ENCODE data around the gene TTC16.

The TTC16 gene, protein sequence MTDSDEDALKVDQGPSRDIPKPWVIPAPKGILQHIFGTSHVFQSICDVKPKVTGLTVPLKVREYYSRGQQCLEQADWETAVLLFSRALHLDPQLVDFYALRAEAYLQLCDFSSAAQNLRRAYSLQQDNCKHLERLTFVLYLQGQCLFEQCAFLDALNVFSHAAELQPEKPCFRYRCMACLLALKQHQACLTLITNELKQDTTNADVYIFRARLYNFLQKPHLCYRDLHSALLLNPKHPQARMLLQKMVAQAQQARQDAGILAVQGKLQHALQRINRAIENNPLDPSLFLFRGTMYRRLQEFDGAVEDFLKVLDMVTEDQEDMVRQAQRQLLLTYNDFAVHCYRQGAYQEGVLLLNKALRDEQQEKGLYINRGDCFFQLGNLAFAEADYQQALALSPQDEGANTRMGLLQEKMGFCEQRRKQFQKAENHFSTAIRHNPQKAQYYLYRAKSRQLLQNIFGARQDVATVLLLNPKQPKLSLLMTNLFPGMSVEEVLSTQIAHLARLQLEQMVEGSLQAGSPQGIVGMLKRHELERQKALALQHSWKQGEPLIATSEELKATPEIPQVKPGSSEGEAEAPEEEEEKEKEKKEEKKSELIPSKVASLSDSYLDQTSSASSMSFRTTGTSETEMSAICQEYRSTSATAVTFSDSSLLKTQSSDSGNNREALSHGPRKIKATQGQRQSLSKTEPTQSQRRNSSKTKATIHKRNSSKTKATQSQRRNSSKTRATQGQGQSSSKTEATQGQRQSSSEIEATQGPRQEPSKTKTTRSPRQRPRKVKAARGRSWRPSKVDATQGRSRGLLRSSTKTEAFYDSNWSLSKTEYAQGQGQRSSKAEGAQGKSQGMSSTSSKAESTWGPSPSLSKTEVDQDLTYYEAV

DNA sequence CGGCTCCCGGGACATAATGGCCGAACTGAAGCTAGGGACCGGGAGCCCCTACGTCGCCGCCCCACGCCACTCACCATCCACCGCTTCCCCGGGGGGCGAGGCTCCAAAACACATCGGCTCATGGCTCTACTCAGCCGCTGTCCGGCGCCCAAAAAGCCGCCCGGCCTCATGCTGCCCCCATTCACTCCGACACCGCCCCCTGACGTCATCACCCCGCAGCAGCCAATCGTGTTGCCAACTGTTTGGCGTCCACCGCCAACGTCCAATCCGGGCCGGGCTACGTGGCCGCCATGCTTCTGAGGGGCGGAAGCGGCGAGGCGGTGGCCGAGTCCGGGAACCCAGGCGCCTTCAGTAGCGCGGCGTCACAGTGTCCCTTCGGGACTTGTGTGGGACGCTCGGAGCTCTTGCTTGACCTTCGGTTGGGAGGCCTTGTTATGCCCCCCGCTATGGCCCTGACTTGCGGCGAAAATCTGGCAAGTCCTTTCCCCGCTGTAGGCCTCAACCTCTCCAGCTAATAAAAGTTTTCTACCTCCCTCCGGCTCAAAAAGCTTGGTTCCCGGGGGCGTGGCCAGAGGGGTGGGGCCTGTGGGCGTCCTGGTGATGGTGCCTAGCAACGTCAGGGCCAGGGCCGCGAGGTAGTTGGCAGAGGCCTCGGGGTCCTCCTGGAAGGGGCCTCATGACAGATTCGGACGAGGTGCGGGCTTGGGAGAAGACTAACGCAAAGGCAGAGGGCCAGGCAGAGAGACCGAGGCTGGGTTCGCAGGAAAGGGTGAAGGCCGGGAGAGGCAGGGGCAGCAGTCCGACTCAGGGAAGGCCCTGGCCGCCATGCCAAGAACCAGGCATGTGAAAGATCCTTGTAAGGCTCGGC is at the start of gene TTC16, which contains the start of gene PTRH1:
Gene TTC16, plus strand, starts transcription at position 610 of the 868 bp plus-strand sequence. Its CDS starts 67 bp downstream, at position 677.
Gene PTRH1, minus strand, starts transcription at position 194 of the 868 bp plus-strand sequence. Its CDS starts 24 bp downstream, at position 170.
- TF ChIP-seq GATA2 (IDR thresholded peaks at IDR 0.05; ENCODE audit: low read depth, low read length) (no peak), GATA3 (IDR thresholded peaks at IDR 0.05; ENCODE audit: low read depth, low read length) (no peak)

DNA sequence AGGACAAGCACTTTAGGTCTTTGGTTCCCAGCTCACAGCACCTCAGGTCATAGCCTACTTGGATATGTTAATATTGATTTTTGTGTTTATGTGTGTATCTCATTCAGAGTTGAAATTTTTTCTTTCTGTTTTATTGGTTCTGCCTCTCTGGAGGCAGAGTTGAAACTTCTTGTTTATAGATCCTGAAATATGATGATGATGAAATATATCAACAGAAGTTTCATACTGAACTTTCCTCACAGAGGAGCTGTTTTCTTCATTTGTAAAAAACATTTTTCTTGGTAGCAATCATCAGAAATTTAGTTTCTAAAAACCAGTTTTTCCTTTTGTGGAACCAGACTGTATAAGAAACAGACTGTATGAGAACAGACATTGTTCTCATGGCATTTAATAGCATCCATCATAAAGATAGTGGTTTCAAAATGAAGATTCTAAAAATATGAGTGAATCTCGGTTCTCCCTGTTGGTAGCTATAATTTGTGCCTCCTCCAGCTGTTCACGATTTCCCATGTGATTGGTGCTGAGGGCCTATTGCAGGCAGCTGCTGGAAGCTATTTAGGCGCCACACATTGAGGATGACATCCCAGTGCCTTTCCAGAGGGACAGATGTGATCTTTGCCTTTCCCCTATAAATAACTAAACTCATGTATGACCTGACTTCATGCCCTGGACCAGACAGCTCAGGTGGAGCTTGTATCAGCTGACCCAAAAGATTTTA is 48.6 kb upstream of the TTC16 start:
- TF ChIP-seq GATA2 (IDR thresholded peaks at IDR 0.05; ENCODE audit: low read depth, low read length) (no peak), GATA3 (IDR thresholded peaks at IDR 0.05; ENCODE audit: low read depth, low read length) (no peak)

DNA sequence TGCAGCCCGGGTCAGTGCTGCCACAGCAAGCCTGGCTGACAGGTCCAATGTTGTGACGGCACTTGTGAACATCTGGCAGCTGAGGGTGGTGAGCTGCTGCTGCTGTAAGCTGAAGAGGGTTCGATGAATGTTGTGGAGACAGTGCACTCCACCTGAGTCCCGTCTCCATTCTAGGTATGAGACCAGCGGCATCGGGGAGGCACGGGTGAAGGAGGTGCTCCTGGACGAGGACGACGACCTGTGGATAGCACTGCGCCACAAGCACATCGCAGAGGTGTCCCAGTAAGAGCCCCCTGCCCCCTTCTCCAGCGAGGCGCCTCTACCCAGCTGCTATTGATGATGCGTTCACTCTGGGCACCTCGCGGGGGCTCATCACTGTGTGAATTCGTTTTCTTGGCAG is 48.0 kb upstream of the TTC16 start:
- no peak for TF ChIP-seq GATA2 (IDR thresholded peaks at IDR 0.05; ENCODE audit: low read depth, low read length)

DNA sequence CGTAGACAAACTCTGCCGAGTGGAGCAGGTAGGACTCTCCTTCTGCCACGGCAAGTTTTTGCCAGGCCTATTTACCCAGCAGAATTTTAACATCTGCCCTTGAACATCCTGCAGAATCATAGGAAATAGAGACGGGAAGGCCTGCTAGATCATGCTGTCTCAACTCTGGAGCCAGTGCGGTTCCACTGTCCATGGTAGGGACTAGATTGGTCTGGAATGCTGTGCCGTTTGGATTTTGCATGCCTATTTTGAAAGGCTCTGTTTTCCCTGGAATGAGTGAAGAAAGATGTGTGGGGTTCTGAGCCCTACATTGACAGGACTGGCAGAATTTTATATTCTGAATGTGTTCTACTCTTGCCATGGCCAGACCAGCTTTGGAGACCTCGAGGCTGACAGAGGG is 42.6 kb upstream of the TTC16 start:
- TF ChIP-seq GATA2 (IDR thresholded peaks at IDR 0.05; ENCODE audit: low read depth, low read length) = no peak
- TF ChIP-seq GATA3 (IDR thresholded peaks at IDR 0.05; ENCODE audit: low read depth, low read length) = no peak

DNA sequence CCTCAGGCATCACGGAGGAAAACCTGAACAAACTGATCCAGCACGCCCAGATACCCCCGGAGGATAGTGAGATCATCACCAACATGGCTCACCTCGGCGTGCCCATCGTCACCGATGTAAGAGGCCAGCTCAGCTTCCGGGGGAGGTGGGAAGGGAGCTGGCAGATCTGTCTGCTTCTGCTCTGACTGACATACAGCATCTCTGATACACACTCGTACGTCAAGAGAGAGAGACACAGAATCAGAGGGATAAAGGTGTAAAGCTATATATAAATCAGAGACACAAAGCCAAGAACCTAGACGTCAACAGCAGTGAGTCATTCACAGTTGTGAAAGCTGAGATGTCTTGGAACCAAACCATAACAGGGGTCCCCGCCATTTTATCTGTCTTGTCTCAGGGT is 39.2 kb upstream of the TTC16 start:
- TF ChIP-seq GATA3 (IDR thresholded peaks at IDR 0.05; ENCODE audit: low read depth, low read length) = no peak
- TF ChIP-seq GATA2 (IDR thresholded peaks at IDR 0.05; ENCODE audit: low read depth, low read length) = no peak

DNA sequence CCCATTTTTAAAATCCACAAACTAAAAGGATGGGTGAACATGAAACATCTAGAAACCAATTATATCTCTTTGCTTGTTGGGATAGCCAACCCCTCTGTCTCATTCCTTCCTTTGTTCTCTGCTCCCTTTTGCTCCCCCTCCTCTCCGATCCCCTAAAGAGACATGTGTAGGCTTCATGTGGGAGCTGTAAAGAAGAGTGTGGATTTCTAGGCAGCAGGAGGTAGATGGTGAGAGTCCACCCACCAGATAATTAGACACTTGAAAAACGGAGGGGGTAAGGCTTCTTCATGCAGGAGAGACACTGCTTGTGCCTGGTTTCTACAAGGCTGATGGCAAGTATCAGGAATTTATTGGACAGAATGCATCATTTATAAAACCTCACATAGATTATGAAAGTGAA is 36.4 kb upstream of the TTC16 start:
- TF ChIP-seq GATA2 (IDR thresholded peaks at IDR 0.05; ENCODE audit: low read depth, low read length) (no peak), GATA3 (IDR thresholded peaks at IDR 0.05; ENCODE audit: low read depth, low read length) (no peak)

DNA sequence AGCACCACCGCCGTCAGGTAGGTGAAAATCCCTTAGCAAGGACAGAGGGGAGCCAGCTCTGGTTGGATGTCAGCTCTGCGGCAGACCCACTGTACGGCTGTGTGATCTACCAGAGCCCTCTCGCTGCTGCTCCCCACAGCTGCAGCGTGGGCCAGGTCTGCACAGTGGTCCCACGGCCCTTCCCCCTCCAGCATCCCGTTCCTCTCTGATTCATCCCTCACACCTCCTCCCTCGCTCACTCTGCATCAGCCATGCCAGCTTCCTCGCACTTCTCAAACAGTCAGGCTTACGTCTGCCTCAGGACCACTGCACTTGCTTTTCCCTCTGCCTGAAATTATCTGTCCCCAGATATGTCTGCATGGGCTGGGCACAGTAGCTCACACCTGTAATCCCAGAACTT is 35.7 kb upstream of the TTC16 start:
- TF ChIP-seq GATA2 (IDR thresholded peaks at IDR 0.05; ENCODE audit: low read depth, low read length) = no peak
- TF ChIP-seq GATA3 (IDR thresholded peaks at IDR 0.05; ENCODE audit: low read depth, low read length) = no peak

DNA sequence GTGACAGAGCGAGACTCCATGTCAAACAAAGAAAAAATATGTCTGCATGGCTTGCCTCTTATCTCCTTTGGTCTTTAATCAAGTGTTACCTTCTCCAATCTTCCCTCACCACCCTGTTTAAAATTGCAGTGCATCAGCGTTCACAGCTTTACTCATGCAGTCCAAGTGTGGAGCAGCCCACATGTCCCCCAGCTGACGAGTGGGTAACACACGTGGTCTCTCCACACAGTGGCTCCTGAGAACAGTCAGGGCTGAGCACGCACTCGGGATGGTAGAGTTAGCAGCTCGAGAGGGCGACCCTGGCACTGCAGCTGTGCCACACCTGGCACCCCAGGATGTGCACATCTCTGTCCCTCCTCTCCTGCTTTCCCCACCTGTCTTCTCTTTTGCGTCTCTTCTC is 35.0 kb upstream of the TTC16 start:
- TF ChIP-seq GATA2 (IDR thresholded peaks at IDR 0.05; ENCODE audit: low read depth, low read length) (no peak), GATA3 (IDR thresholded peaks at IDR 0.05; ENCODE audit: low read depth, low read length) (no peak)

DNA sequence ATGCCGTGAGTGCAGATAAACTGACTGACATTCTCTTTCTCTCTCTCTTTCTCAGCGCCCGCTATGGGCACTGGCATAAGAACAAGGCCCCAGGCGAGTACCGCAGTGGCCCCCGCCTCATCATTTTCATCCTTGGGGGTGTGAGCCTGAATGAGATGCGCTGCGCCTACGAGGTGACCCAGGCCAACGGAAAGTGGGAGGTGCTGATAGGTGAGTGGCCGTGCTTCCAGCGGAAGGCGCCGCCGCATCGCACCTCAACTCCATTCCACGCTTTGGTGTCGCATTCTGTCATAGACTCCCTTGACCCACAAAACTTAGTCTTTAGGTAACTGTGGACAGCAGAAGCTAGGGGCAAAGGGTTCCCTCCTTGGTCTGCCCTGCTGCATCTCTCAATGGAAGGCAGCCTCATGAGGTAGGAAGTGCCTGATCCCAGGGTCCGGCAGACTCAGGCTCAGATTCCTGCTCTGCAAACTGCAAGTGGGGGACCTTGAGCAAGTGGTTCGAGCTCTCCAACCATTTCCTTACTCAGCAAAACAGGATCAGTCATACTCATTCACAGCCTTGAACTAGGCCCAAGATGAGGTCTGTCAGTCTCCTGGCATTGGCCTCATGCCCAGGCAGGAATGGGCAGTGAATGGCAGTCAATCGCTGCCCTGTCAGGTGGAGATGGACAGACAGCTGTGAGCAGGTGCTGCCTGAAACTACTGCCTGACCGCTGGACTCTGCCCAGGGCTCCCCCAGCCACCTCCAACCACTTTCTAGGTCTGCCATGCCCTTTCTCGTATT is 33.3 kb upstream of the TTC16 start:
- no peak for TF ChIP-seq GATA3 (IDR thresholded peaks at IDR 0.05; ENCODE audit: low read depth, low read length)
- no peak for TF ChIP-seq GATA2 (IDR thresholded peaks at IDR 0.05; ENCODE audit: low read depth, low read length)

DNA sequence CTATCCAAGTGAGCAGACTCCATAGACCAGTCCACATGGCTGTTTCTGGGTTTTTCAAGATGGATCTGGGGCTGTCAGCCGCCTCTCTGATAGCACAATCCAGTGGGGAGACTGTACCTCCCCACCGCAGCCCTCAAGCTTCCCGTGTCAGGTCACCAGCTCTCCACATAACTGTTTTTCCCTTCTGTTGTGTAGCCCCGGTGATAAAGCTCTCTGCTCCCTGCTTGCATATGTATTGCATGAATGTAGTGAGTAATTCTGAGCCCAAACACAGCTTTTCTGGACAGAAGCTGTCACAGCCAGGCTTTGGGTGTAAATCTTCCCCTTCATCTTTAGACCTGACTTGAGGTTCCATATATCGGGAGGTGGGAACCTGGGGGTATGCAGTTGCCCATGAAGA is 32.2 kb upstream of the TTC16 start:
- TF ChIP-seq GATA3 (IDR thresholded peaks at IDR 0.05; ENCODE audit: low read depth, low read length) = no peak
- no peak for TF ChIP-seq GATA2 (IDR thresholded peaks at IDR 0.05; ENCODE audit: low read depth, low read length)

DNA sequence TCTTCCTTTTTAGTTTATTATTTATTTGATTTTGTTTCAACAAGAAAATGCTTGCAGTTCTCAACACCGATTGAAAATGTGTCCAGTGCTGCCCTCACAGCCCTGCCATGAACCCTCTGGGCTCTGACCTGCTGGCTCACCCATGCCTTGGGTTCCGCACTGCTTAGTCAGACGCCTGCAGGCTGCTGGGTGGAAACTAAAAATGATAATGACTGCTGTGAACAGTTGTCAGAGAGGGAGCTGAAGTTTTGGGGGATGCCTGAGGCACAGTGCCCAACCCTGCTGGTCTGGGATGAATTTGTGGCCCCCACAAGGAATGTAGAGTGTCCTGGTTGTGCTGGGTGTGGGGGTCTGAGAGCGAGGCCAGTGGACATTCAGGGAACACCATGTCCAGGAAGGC is 31.3 kb upstream of the TTC16 start:
- TF ChIP-seq GATA3 (IDR thresholded peaks at IDR 0.05; ENCODE audit: low read depth, low read length) (no peak), GATA2 (IDR thresholded peaks at IDR 0.05; ENCODE audit: low read depth, low read length) (no peak)
